Mucosa of stomach (tissue), 1 donor: ENCODE data around the gene KRT8.
A peak's percentile ranks its signal among the peaks of the same experiment; 100 is the strongest.

Experiments
- H3K27me3 ChIP-seq: one replicate; pipeline ENCODE4 v1.7.0; 2013; ENCODE audit warnings: mild to moderate bottlenecking, low read length; ENCODE audit not compliant: control insufficient read depth, insufficient read depth
- H3K36me3 ChIP-seq: one replicate; pipeline ENCODE4 v1.7.0; 2013; ENCODE audit warnings: low read length; ENCODE audit not compliant: control insufficient read depth, insufficient read depth
- H3K4me1 ChIP-seq: one replicate; pipeline ENCODE4 v1.7.0; 2013; ENCODE audit warnings: mild to moderate bottlenecking, low read length; ENCODE audit not compliant: control insufficient read depth, insufficient read depth
- H3K4me3 ChIP-seq: one replicate; pipeline ENCODE4 v1.7.0; 2013; ENCODE audit warnings: low read length
- H3K9ac ChIP-seq: one replicate; pipeline ENCODE4 v1.7.0; 2013; ENCODE audit warnings: mild to moderate bottlenecking, low read length, moderate library complexity
- H3K9me3 ChIP-seq: one replicate; pipeline ENCODE4 v1.7.0; 2013; ENCODE audit warnings: mild to moderate bottlenecking, low read length, moderate library complexity; ENCODE audit not compliant: control insufficient read depth
- donor health status: Pancreatic carcinoma.

The KRT8 gene

GRCh38 chr12:52907092-52907810 lies 2.4 kb upstream of the KRT8 start:
- H3K4me3 ChIP-seq: no peak overlapping the region
- H3K36me3 ChIP-seq: peaks cover 9% of the 10 kb centered on the region
- H3K4me1 ChIP-seq: peaks cover 41% of the 10 kb centered on the region
- H3K9ac ChIP-seq: peak overlapping the region; percentile 80
- no peaks in the 10 kb centered on the region for H3K27me3 ChIP-seq
- H3K9me3 ChIP-seq: no peaks in the 10 kb centered on the region

- Histone ChIP-seq H3K27me3 (no peaks in the 10 kb centered on the region), H3K9me3 (no peaks in the 10 kb centered on the region), H3K9ac (peak overlapping the region; percentile 80), H3K4me3 (peak overlapping the region; percentile 39), H3K4me1 (peaks cover 44% of the 10 kb centered on the region), H3K36me3 (peaks cover 14% of the 10 kb centered on the region)
Observed at GRCh38 chr12:52906191-52906601, 1.3 kb upstream of the KRT8 start.

- Histone ChIP-seq H3K4me1 (peaks cover 63% of the 10 kb centered on the region), H3K4me3 (peak overlapping the region; percentile 95), H3K9me3 (no peaks in the 10 kb centered on the region), H3K9ac (peak overlapping the region; percentile 99), H3K36me3 (peaks cover 28% of the 10 kb centered on the region), H3K27me3 (peaks cover 2% of the 10 kb centered on the region)
Observed at GRCh38 chr12:52903855-52904508, 894 bp downstream of the KRT8 start.

- peak overlapping the region; percentile 98 for H3K9ac ChIP-seq
- H3K27me3 ChIP-seq: peaks cover 2% of the 10 kb centered on the region
- peaks cover 63% of the 10 kb centered on the region for H3K4me1 ChIP-seq
- no peaks in the 10 kb centered on the region for H3K9me3 ChIP-seq
- H3K4me3 ChIP-seq: peak overlapping the region; percentile 58
- H3K36me3 ChIP-seq: peaks cover 28% of the 10 kb centered on the region
Observed at GRCh38 chr12:52903285-52903854, 1.5 kb downstream of the KRT8 start.

- Histone ChIP-seq H3K9ac (peak overlapping the region; percentile 98), H3K36me3 (peaks cover 31% of the 10 kb centered on the region), H3K27me3 (peaks cover 2% of the 10 kb centered on the region), H3K4me3 (peak overlapping the region; percentile 56), H3K9me3 (no peaks in the 10 kb centered on the region), H3K4me1 (peaks cover 61% of the 10 kb centered on the region)
Observed at GRCh38 chr12:52901715-52902541, 2.9 kb downstream of the KRT8 start.

- Histone ChIP-seq H3K36me3 (peaks cover 37% of the 10 kb centered on the region), H3K27me3 (peaks cover 2% of the 10 kb centered on the region), H3K4me1 (peaks cover 61% of the 10 kb centered on the region), H3K9ac (peak overlapping the region; percentile 98), H3K4me3 (no peak overlapping the region), H3K9me3 (no peaks in the 10 kb centered on the region)
Observed at GRCh38 chr12:52900896-52901714, 3.8 kb downstream of the KRT8 start.

- H3K9ac ChIP-seq: peak overlapping the region; percentile 98
- H3K36me3 ChIP-seq: peaks cover 37% of the 10 kb centered on the region
- no peaks in the 10 kb centered on the region for H3K9me3 ChIP-seq
- peaks cover 2% of the 10 kb centered on the region for H3K27me3 ChIP-seq
- peaks cover 62% of the 10 kb centered on the region for H3K4me1 ChIP-seq
- H3K4me3 ChIP-seq: peak overlapping the region; percentile 37
Observed at GRCh38 chr12:52900166-52900895, 4.5 kb downstream of the KRT8 start.

- Histone ChIP-seq H3K27me3 (peaks cover 2% of the 10 kb centered on the region), H3K36me3 (peaks cover 37% of the 10 kb centered on the region), H3K4me1 (peaks cover 63% of the 10 kb centered on the region), H3K4me3 (peak overlapping the region; percentile 37), H3K9me3 (no peaks in the 10 kb centered on the region), H3K9ac (peak overlapping the region; percentile 98)
Observed at GRCh38 chr12:52899338-52900035, 5.4 kb downstream of the KRT8 start.

GRCh38 chr12:52896190-52897100 lies 8.4 kb downstream of the KRT8 start:
- Histone ChIP-seq H3K4me3 (no peak overlapping the region), H3K27me3 (peaks cover 2% of the 10 kb centered on the region), H3K9ac (peak overlapping the region; percentile 42), H3K4me1 (peaks cover 63% of the 10 kb centered on the region), H3K9me3 (no peaks in the 10 kb centered on the region), H3K36me3 (peaks cover 26% of the 10 kb centered on the region)
